Endothelial cell of umbilical vein (primary cell): ENCODE measurements around the gene PTPN2. TPM values are rescaled to one million over a fixed set of nuclear protein-coding genes. Genes with fewer than 3 reads are reported as not detected.

Experiments used
- BruUV-seq: library from RNA; stranded (reverse); fragments of 400-500 nt; replicated peaks from 2 replicates; lab custom pipeline; 2021; lab: Mats Ljungman, UMichigan
- CTCF ChIA-PET: fragments of 300-600, 350-600 bp; sonication (Branson Sonifier 250); formaldehyde crosslinking; loops from one replicate; lab custom pipeline; 2021; ENCODE audit warnings: antibody characterized with exemption, inconsistent platforms; lab: Charles Lee
- POLR2A ChIA-PET: fragments of 300-600, 350-600 bp; sonication (Branson Sonifier 250); formaldehyde crosslinking; loops from one replicate; lab custom pipeline; 2021; ENCODE audit warnings: antibody characterized with exemption, inconsistent platforms; lab: Charles Lee
- DNase-seq: peaks from one replicate; pipeline ENCODE4 v3.0.0-alpha.2; 2011; ENCODE audit warnings: low read depth, low spot score
- FAIRE-seq: peaks from 2 replicates; lab custom pipeline; 2011; peaks lifted over from hg19 to GRCh38; lab: Jason Lieb, UNC
- H2AFZ ChIP-seq: 2 replicates; pipeline ENCODE4 v1.6.0; 2012; ENCODE audit warnings: low read depth, low read length, control low read depth, inconsistent platforms
- H3K27ac ChIP-seq: 2 replicates; pipeline ENCODE4 v1.5.1; 2011; ENCODE audit warnings: low read depth, mild to moderate bottlenecking, control low read depth, low read length, moderate library complexity; ENCODE audit not compliant: insufficient read depth
- H3K27me3 ChIP-seq, 2 experiments: 2 replicates each; pipeline versions ENCODE4 v1.6.0 to v1.6.1; 2011; ENCODE audit warnings: low read length in 2 of 2, mixed read lengths in 1 of 2; ENCODE audit not compliant: control insufficient read depth in 2 of 2, insufficient read depth in 2 of 2
- H3K36me3 ChIP-seq, 2 experiments: 2 replicates in 1 of 2; 3 replicates in 1 of 2; pipeline ENCODE4 v1.5.1; 2011; ENCODE audit warnings: low read length in 2 of 2, mild to moderate bottlenecking in 1 of 2, moderate library complexity in 1 of 2; ENCODE audit not compliant: control insufficient read depth in 2 of 2, insufficient read depth in 2 of 2; ENCODE audit errors: extremely low read depth in 1 of 2
- H3K4me1 ChIP-seq: 3 replicates; pipeline ENCODE4 v1.5.1; 2011; ENCODE audit warnings: mild to moderate bottlenecking, low read length; ENCODE audit not compliant: control insufficient read depth, insufficient read depth; ENCODE audit errors: extremely low read depth
- H3K4me2 ChIP-seq: 2 replicates; pipeline ENCODE4 v1.6.1; 2011; ENCODE audit warnings: low read length, control low read depth, mixed read lengths; ENCODE audit not compliant: insufficient read depth
- H3K4me3 ChIP-seq, 3 experiments: fragments of 200-600 bp in 1 of 3; sonication (generic), shearing (Covaris generic) in 1 of 3; replicated peaks in 1 of 3; 2 replicates each; pipeline ENCODE4 v1.5.1; 2011 to 2016; ENCODE audit warnings: control low read depth in 3 of 3, low read length in 3 of 3, mild to moderate bottlenecking in 2 of 3, inconsistent platforms in 1 of 3, low read depth in 1 of 3, moderate library complexity in 1 of 3; ENCODE audit not compliant: insufficient read depth in 1 of 3
- H3K79me2 ChIP-seq: 2 replicates; pipeline ENCODE4 v1.6.0; 2012; ENCODE audit warnings: low read length, inconsistent platforms; ENCODE audit not compliant: control insufficient read depth, insufficient read depth
- H3K9ac ChIP-seq: replicated peaks from 2 replicates; pipeline ENCODE3; 2011; ENCODE audit warnings: low read length, control low read depth; ENCODE audit not compliant: insufficient read depth; ENCODE audit errors: extremely low read depth
- H3K9me1 ChIP-seq: replicated peaks from 3 replicates; pipeline ENCODE4 v1.6.0; 2011; ENCODE audit warnings: mild to moderate bottlenecking, low read length; ENCODE audit not compliant: control insufficient read depth, insufficient read depth; ENCODE audit errors: extremely low read depth
- H3K9me3 ChIP-seq: replicated peaks from 2 replicates; pipeline ENCODE4 v1.5.1; 2012; ENCODE audit warnings: low read length, inconsistent platforms; ENCODE audit not compliant: control insufficient read depth, insufficient read depth
- H4K20me1 ChIP-seq: replicated peaks from 2 replicates; pipeline ENCODE3; 2011; ENCODE audit warnings: mild to moderate bottlenecking, low read length; ENCODE audit not compliant: control insufficient read depth, insufficient read depth; ENCODE audit errors: extremely low read depth
- FOS ChIP-seq: IDR thresholded peaks from 2 replicates; pipeline ENCODE4 v1.6.1; 2011; ENCODE audit warnings: mild to moderate bottlenecking, low read length, moderate library complexity, borderline replicate concordance; ENCODE audit not compliant: insufficient read depth
- JUN ChIP-seq: IDR thresholded peaks from 2 replicates; pipeline ENCODE4 v1.6.1; 2011; ENCODE audit warnings: borderline replicate concordance, low read depth; ENCODE audit not compliant: insufficient read length, insufficient read depth
- MYC ChIP-seq: IDR thresholded peaks from one replicate; pipeline ENCODE4 v1.6.1; 2011; ENCODE audit warnings: mild to moderate bottlenecking, low read depth, low read length
- POLR2A ChIP-seq: IDR thresholded peaks from 2 replicates; pipeline ENCODE4 v1.6.1; 2012; ENCODE audit warnings: low read depth, mild to moderate bottlenecking, control low read depth, low read length
- POLR2AphosphoS5 ChIP-seq: IDR thresholded peaks from 2 replicates; pipeline ENCODE4 v1.6.1; 2012; ENCODE audit warnings: low read depth, mild to moderate bottlenecking, control low read depth, low read length, moderate library complexity; ENCODE audit not compliant: insufficient read depth
- dilution Hi-C: fragments of 300-500 bp; cut with MboI; formaldehyde crosslinking; loops from one replicate; pipeline ENCODE4 v1.15.0; 2019; ENCODE audit warnings: low sequenced_read_pairs; ENCODE audit not compliant: extremely low pct_ligation_motif_present
- intact Hi-C: fragments of 100-400 bp; cut with micrococcal nuclease; formaldehyde crosslinking; loops from one replicate; pipeline ENCODE4 v1.10.0; 2022
- polyA plus RNA-seq, 4 experiments: library from polyadenylated mRNA; depleted of rRNA in 3 of 4; stranded (reverse) in 3 of 4; unstranded in 1 of 4; fragments of >200 nt; gene quantifications; 2 replicates each; pipeline versions ENCODE4 v1.2.1 to v1.2.3, GENCODE V29; 2011 to 2012; ENCODE audit warnings: missing spikeins in 1 of 4
- total RNA-seq: library from RNA; stranded (reverse); gene quantifications from 2 replicates; pipeline ENCODE4 v1.2.3, GENCODE V29; 2021
- TF ChIP-seq, protein P1 (sequence below): IDR thresholded peaks from 2 replicates; pipeline ENCODE4 v1.6.1; 2011; ENCODE audit not compliant: insufficient read depth, insufficient read length
- TF ChIP-seq, protein P2 (sequence below), 2 donors: IDR thresholded peaks; 1 replicate in 1 of 2; 2 replicates in 1 of 2; pipeline ENCODE4 v1.5.1; 2011; ENCODE audit warnings: low read length in 2 of 2, mild to moderate bottlenecking in 2 of 2, moderate library complexity in 2 of 2, control low read depth in 1 of 2, inconsistent platforms in 1 of 2, low read depth in 1 of 2; ENCODE audit not compliant: insufficient read depth in 1 of 2; ENCODE audit errors: extremely low read depth in 1 of 2

The PTPN2 gene
- total and polyA plus RNA-seq, 2 donors (not counting 3 experiments of a cell fraction or from before 2014, with no cell fraction given), result 8.2 to 20.9 TPM

DNA sequence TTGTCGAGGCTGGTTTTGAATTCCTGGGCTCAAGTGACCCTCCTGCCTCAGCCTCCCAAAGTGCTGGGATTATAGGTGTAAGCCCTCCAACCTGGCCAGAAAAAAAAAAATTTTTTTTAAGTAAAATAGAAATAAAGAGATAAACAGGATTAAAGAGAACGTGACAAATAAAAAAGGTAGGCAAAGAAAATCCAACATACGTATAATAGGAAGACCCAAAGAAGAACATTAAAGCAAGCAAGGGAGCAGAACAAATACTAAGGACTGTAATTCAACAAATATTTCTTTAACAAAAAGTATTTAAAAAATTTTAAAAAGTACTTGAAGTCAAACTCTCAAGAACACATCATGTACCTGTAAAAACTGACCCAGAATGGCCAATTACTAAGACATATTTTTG lies 56.4 kb downstream of the PTPN2 start:
- Histone ChIP-seq H3K9ac (no peak overlapping the region), H3K27ac (peak overlapping the region; percentile 23), H2AFZ (no peak overlapping the region), H3K9me1 (no peaks in the 10 kb centered on the region), H3K4me3 (no peak overlapping the region), H4K20me1 (no peaks in the 10 kb centered on the region), H3K4me1 (peaks cover 13% of the 10 kb centered on the region), H3K27me3 (no peaks in the 10 kb centered on the region), H3K9me3 (no peaks in the 10 kb centered on the region), H3K79me2 (no peaks in the 10 kb centered on the region), H3K36me3 (no peaks in the 10 kb centered on the region), H3K4me2 (no peak overlapping the region)
- DNase-seq (no peak), FAIRE-seq (no peak)
- BruUV-seq, result no TSS peak
- TF ChIP-seq, protein P1, sequence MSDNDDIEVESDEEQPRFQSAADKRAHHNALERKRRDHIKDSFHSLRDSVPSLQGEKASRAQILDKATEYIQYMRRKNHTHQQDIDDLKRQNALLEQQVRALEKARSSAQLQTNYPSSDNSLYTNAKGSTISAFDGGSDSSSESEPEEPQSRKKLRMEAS, result no peak
- TF ChIP-seq JUN (no peak), POLR2AphosphoS5 (no peak), POLR2A (no peak), FOS (no peak), MYC (no peak)
- TF ChIP-seq, protein P2, sequence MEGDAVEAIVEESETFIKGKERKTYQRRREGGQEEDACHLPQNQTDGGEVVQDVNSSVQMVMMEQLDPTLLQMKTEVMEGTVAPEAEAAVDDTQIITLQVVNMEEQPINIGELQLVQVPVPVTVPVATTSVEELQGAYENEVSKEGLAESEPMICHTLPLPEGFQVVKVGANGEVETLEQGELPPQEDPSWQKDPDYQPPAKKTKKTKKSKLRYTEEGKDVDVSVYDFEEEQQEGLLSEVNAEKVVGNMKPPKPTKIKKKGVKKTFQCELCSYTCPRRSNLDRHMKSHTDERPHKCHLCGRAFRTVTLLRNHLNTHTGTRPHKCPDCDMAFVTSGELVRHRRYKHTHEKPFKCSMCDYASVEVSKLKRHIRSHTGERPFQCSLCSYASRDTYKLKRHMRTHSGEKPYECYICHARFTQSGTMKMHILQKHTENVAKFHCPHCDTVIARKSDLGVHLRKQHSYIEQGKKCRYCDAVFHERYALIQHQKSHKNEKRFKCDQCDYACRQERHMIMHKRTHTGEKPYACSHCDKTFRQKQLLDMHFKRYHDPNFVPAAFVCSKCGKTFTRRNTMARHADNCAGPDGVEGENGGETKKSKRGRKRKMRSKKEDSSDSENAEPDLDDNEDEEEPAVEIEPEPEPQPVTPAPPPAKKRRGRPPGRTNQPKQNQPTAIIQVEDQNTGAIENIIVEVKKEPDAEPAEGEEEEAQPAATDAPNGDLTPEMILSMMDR (IDR thresholded peaks at IDR 0.05; ENCODE audit: extremely low read depth in 1 of 2, insufficient read depth in 1 of 2, low read depth in 1 of 2, low read length in 2 of 2), result no peak
- dilution Hi-C loops, result no loop called here
- intact Hi-C loops, result no loop called here
- ChIA-PET POLR2A (no interaction called here), CTCF (no interaction called here)
